MCF 10A (cell line): ENCODE results near the gene NDRG3. TPM values are rescaled to one million over a fixed set of nuclear protein-coding genes. Genes with fewer than 3 reads are reported as not detected.

Experiments
- BruUV-seq: library from RNA; stranded (reverse); fragments of 400-500 nt; replicated peaks from 2 replicates; lab custom pipeline; 2021; lab: Mats Ljungman, UMichigan
- CTCF ChIA-PET: fragments of 300-600 bp; sonication (Branson Sonifier 250); formaldehyde crosslinking; extraction: SDS; loops from one replicate; lab custom pipeline; 2021; ENCODE audit warnings: antibody characterized with exemption, inconsistent platforms; lab: Yijun Ruan, JAX
- POLR2A ChIA-PET: fragments of 300-600, 350-650 bp; sonication (Branson Sonifier 250); formaldehyde crosslinking; extraction: SDS; loops from one replicate; lab custom pipeline; 2020; ENCODE audit warnings: antibody characterized with exemption, inconsistent platforms; lab: Yijun Ruan, JAX
- DNase-seq: peaks from one replicate; pipeline ENCODE4 v3.0.0-alpha.2; 2018; ENCODE audit not compliant: unreplicated experiment
- H3K27ac Mint-ChIP-seq: one replicate; pipeline ENCODE4 v1.8.0; 2022; ENCODE audit warnings: mild to moderate bottlenecking, low read depth, mixed read lengths; ENCODE audit not compliant: unreplicated experiment
- H3K27me3 Mint-ChIP-seq: one replicate; pipeline ENCODE4 v1.8.0; 2022; ENCODE audit warnings: mixed read lengths; ENCODE audit not compliant: insufficient read depth, unreplicated experiment
- H3K36me3 Mint-ChIP-seq: one replicate; pipeline ENCODE4 v1.8.0; 2022; ENCODE audit warnings: mild to moderate bottlenecking, moderate library complexity, mixed read lengths; ENCODE audit not compliant: insufficient read depth, unreplicated experiment
- H3K4me1 Mint-ChIP-seq: one replicate; pipeline ENCODE4 v1.8.0; 2022; ENCODE audit warnings: mixed read lengths; ENCODE audit not compliant: insufficient read depth, unreplicated experiment
- H3K4me3 Mint-ChIP-seq: one replicate; pipeline ENCODE4 v1.8.0; 2022; ENCODE audit warnings: mild to moderate bottlenecking, moderate library complexity, mixed read lengths; ENCODE audit not compliant: unreplicated experiment
- H3K9me3 Mint-ChIP-seq: one replicate; pipeline ENCODE4 v1.8.0; 2022; ENCODE audit warnings: mixed read lengths; ENCODE audit not compliant: unreplicated experiment
- CTCF ChIP-seq: fragments of 200-600 bp; IDR thresholded peaks from one replicate; pipeline ENCODE4 v1.8.0; 2022; ENCODE audit warnings: antibody characterized with exemption, mild to moderate bottlenecking; ENCODE audit not compliant: unreplicated experiment
- intact Hi-C: fragments of 100-400 bp; cut with micrococcal nuclease; formaldehyde crosslinking; loops from 2 replicates; pipeline ENCODE4 v1.14.1; 2022
- total RNA-seq: library from RNA; stranded (reverse); gene quantifications from 2 replicates; pipeline ENCODE4 v1.2.3, GENCODE V29; 2022

The NDRG3 gene
- total RNA-seq, 1 experiment from 2014 or later: 10.3 TPM

- Mint-ChIP-seq H3K9me3 (no peaks in the 10 kb centered on the region), H3K36me3 (peaks cover 9% of the 10 kb centered on the region), H3K4me3 (no peak overlapping the region), H3K27ac (no peak overlapping the region), H3K27me3 (no peaks in the 10 kb centered on the region), H3K4me1 (no peaks in the 10 kb centered on the region)
- no peak for TF ChIP-seq CTCF
- BruUV-seq: no TSS peak
- intact Hi-C loops: no loop called here
- CTCF ChIA-PET: interaction anchor here (0.6 to 0.7 kb wide), 3 partner anchors 25 to 505 kb away, joined by 3 to 5 read pairs (median 3); no protein-coding TSS in a partner anchor
- POLR2A ChIA-PET: interaction anchor here (1.5 kb wide), 1 partner anchor 14 kb away, joined by 3 read pairs; no protein-coding TSS in a partner anchor
- DNase-seq: no peak
Measured at GRCh38 chr20:36672991-36673390, 72.9 kb downstream of the NDRG3 start.

- H3K36me3 Mint-ChIP-seq: peaks cover 9% of the 10 kb centered on the region
- no peak for TF ChIP-seq CTCF
- ChIA-PET CTCF (interaction anchor here (0.9 to 1.1 kb wide), 3 partner anchors 46 to 185 kb away, joined by 3 to 5 read pairs (median 3); no protein-coding TSS in a partner anchor), POLR2A (interaction anchor here (0.8 to 1.5 kb wide), 4 partner anchors 13 to 103 kb away, joined by 3 read pairs; partner anchors contain the start of gene DSN1)
- H3K4me1 Mint-ChIP-seq: peaks cover 5% of the 10 kb centered on the region
- H3K27me3 Mint-ChIP-seq: no peaks in the 10 kb centered on the region
- no peak overlapping the region for H3K27ac Mint-ChIP-seq
- no TSS peak for BruUV-seq
- H3K9me3 Mint-ChIP-seq: no peaks in the 10 kb centered on the region
- intact Hi-C loops: no loop called here
- no peak overlapping the region for H3K4me3 Mint-ChIP-seq
- no peak for DNase-seq
Measured at GRCh38 chr20:36670665-36671357, 75.1 kb downstream of the NDRG3 start.

- Mint-ChIP-seq H3K27me3 (no peaks in the 10 kb centered on the region), H3K4me1 (peaks cover 5% of the 10 kb centered on the region), H3K9me3 (no peaks in the 10 kb centered on the region), H3K36me3 (peaks cover 13% of the 10 kb centered on the region), H3K4me3 (no peak overlapping the region), H3K27ac (no peak overlapping the region)
- peak; percentile 58 for DNase-seq
- no TSS peak for BruUV-seq
- peak; percentile 14 for TF ChIP-seq CTCF
- intact Hi-C loops: loop anchor here (1.0 to 10.0 kb wide), 2 partner anchors 221 to 249 kb away; no protein-coding TSS in a partner anchor
- POLR2A ChIA-PET: interaction anchor here (0.6 to 1.7 kb wide), 9 partner anchors 11 to 1785 kb away, joined by 3 to 7 read pairs (median 3); partner anchors contain the start of gene DSN1
- CTCF ChIA-PET: interaction anchor here (0.6 to 2.2 kb wide), 26 partner anchors 11 to 1659 kb away, joined by 3 to 20 read pairs (median 4); partner anchors contain the start of gene NDRG3
Measured at GRCh38 chr20:36666181-36666740, 79.6 kb downstream of the NDRG3 start.

- Mint-ChIP-seq H3K27ac (no peak overlapping the region), H3K9me3 (no peaks in the 10 kb centered on the region), H3K27me3 (no peaks in the 10 kb centered on the region), H3K4me3 (no peak overlapping the region), H3K36me3 (peaks cover 14% of the 10 kb centered on the region), H3K4me1 (peaks cover 5% of the 10 kb centered on the region)
- no TSS peak for BruUV-seq
- no peak for DNase-seq
- TF ChIP-seq CTCF: no peak
- ChIA-PET POLR2A (interaction anchor here (0.6 kb wide), 1 partner anchor 36 kb away, joined by 3 read pairs; no protein-coding TSS in a partner anchor), CTCF (no interaction called here)
- intact Hi-C loops: loop anchor here (10.0 kb wide), 1 partner anchor 252 kb away; no protein-coding TSS in a partner anchor
Measured at GRCh38 chr20:36663031-36663430, 82.9 kb downstream of the NDRG3 start.
